GM13977 (cell line): ENCODE measurements around the gene LZTR1.

ENCODE experiments used
- DNase-seq: peaks from one replicate; pipeline ENCODE4 v3.0.0; 2012; ENCODE audit warnings: low spot score
- CTCF ChIP-seq: IDR thresholded peaks from 2 replicates; pipeline ENCODE4 v1.5.1; 2012; ENCODE audit warnings: mild to moderate bottlenecking, control low read depth; ENCODE audit not compliant: insufficient read depth; ENCODE audit errors: extremely low read depth, missing control alignments
- in situ Hi-C: fragments of 300-500 bp; cut with MboI; formaldehyde crosslinking; loops from one replicate; pipeline ENCODE4 v1.12.0; 2022; ENCODE audit warnings: low sequenced_read_pairs, low pct_unique_long_range_greater_than_20kb, mixed read lengths, inconsistent platforms; ENCODE audit not compliant: unreplicated experiment

The LZTR1 gene

DNA sequence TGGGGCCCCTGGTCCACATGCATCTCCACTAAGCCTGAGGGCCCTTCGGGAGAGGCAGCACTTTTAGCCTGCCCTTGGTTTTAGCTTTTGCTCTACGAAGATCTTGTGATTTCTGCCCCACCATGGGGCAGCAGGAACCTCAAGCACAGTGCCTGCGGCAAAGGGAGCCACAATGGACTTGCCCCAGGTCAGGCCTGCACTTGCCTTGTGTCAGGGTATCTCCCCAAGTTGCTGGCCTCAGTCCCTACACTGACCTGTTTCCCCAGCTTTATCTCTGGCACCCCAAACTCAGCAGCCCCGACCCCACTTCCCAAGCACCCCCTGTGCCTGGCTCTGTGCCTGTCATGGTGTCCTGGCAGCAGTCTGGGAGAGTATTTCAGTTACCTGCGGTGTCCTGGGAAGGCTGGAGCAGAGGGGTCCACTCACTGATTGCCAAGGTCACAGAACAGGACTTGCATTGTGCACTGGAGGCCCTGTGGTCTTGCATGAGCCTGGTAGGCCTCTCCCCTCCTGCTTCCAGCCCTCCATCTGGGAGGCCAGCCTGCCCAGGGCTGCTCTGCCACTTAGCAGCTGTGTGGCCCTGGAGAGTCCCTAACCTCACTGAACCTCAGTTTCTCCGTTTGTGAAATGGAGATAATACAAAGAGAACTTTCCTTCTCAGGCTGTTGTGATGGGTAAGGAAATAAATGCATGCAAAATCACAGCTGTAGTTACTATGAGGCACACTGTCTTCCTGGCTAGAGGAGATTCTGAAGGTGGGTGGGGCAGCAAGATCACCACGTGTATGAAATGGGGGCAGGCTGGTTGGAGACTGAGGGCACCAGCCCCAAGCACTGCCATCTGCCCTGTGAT lies 18.7 kb upstream of the LZTR1 start:
- in situ Hi-C loops, result no loop called here
- no peak for TF ChIP-seq CTCF
- DNase-seq, result no peak

GRCh38 chr22:20964090-20964798 lies 17.9 kb upstream of the LZTR1 start:
- no peak for DNase-seq
- in situ Hi-C loops, result no loop called here
- TF ChIP-seq CTCF, result no peak

DNA sequence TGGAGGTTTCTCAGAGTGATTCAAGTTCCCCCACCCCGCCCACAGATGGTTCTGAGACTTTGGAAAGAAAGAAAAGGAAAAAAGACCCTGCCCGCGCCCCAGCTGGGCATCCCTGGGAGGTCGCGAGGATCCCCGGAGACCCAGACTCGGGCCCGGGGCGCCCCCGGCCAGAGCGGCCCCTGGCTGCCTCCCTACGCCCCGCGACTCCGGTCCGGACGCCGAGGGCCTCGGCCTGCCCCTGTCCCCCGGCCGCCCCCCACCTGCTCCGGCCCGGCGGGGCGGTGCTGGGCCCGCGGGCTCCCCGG lies 17.3 kb upstream of the LZTR1 start:
- in situ Hi-C loops, result no loop called here
- no peak for TF ChIP-seq CTCF
- no peak for DNase-seq

GRCh38 chr22:20965104-20965887 lies 16.8 kb upstream of the LZTR1 start:
- TF ChIP-seq CTCF, result no peak
- peak; percentile 41 for DNase-seq
- in situ Hi-C loops, result no loop called here

DNA sequence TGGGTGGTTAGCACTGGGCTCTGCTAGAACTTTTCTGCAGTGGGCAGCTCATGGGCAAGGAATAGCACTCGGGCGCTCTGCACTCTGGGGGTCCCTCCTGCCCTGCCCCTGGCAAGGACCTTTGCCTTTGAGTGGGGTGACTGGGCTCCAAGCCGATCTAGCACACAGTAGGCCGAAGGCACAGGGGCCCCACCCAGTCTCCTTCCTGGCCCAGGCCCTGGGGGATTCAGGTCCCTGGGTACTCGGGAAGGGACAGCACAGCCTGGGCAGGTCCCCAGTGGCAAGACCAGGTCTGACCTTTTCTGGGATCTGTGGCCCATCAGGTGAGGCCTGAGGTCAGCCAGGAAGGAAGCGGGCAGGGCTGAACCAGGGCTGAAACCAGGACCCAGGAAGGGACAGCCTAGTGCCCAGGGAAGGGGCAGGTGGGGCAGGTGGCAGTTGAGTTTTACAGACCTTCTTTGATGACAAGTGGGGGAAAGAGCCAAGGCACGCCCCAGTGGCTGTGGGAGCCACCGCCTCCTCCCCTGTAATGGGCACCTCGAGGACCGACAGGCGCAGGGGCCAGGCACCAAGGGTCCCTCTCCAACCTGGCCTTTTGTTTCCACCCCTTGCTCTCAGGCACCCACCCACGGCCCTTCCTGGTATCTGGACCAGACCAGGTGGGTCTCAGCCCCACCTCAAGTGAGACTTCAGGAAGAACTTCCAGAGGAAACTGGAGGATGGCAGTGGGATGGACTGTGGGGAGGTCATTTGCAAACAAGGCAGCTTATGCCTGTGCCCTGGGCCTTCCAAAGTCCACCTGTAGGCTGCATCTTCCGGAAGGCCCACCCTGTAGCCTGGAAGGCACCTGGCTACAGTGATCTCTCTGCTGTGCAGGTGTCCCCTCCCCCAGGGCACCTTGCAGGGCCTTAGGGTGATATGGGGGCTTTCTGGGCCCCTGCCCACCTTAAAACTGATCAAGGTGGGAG lies 15.9 kb upstream of the LZTR1 start:
- in situ Hi-C loops, result no loop called here
- no peak for TF ChIP-seq CTCF
- DNase-seq, result no peak
